GM13977 (cell line): ENCODE measurements around the gene STRN3.
A peak's percentile ranks its signal among the peaks of the same experiment; 100 is the strongest.

Source experiments
- DNase-seq: peaks from one replicate; pipeline ENCODE4 v3.0.0; 2012; ENCODE audit warnings: low spot score
- in situ Hi-C: fragments of 300-500 bp; cut with MboI; formaldehyde crosslinking; loops from one replicate; pipeline ENCODE4 v1.12.0; 2022; ENCODE audit warnings: low sequenced_read_pairs, low pct_unique_long_range_greater_than_20kb, mixed read lengths, inconsistent platforms; ENCODE audit not compliant: unreplicated experiment
- TF ChIP-seq, protein P1 (sequence below): IDR thresholded peaks from 2 replicates; pipeline ENCODE4 v1.5.1; 2012; ENCODE audit warnings: mild to moderate bottlenecking, control low read depth; ENCODE audit not compliant: insufficient read depth; ENCODE audit errors: extremely low read depth, missing control alignments

STRN3 gene

DNA sequence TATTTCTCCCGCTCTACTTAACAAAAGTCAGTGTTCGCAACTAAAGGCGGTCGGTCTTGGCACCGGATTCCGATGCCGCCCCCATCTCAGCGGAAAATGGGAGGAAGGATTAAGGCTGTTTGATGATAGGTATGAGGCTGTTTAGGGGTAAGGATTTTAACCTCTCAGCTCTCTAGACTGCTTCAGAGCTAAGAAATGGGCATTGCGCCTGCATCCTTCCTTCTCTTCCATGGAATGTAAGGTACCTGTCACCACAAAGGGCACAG is 150.5 kb downstream of the STRN3 start:
- in situ Hi-C loops: no loop called here
- DNase-seq: no peak
- TF ChIP-seq, protein P1, sequence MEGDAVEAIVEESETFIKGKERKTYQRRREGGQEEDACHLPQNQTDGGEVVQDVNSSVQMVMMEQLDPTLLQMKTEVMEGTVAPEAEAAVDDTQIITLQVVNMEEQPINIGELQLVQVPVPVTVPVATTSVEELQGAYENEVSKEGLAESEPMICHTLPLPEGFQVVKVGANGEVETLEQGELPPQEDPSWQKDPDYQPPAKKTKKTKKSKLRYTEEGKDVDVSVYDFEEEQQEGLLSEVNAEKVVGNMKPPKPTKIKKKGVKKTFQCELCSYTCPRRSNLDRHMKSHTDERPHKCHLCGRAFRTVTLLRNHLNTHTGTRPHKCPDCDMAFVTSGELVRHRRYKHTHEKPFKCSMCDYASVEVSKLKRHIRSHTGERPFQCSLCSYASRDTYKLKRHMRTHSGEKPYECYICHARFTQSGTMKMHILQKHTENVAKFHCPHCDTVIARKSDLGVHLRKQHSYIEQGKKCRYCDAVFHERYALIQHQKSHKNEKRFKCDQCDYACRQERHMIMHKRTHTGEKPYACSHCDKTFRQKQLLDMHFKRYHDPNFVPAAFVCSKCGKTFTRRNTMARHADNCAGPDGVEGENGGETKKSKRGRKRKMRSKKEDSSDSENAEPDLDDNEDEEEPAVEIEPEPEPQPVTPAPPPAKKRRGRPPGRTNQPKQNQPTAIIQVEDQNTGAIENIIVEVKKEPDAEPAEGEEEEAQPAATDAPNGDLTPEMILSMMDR: no peak

DNA sequence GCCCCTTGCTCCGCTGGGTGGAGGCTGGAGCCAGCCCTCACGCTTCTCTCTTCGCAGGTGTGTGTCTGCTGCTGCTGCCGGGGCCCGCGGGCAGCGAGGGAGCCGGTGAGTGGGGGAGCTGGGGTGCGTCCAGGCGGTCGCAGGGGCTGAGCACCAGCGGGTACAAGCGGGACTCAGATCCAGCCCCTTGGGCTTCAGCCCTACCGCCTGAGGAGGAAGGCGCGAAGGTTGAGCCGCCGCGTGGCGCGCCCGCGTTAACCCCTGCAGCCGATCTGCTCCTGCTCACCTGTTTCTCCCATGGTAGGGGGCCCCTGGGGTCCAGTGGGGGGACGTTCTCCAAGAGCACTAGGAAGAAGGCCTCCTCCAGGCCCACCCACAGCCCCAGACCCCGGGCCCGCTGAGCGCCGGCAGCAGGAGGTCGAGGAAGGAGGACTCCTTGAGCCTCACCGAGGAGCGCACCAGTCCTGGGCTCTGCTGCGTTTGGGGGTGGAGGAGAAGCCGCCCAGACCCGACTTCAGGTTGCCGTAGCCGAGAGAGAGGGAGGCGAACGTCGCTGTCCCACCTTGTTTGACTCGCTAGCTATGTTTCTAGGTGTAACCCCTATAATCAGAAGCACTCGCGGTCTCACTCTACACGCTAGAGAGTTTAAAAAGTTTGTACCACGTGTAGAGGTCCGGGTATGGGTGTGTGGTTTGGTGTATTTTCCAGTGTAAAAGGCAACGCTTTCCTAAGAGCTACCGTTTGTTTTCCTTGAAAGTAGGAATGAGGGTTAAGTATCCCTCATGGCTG is 151.0 kb downstream of the STRN3 start:
- in situ Hi-C loops: no loop called here
- peak; percentile 52 for DNase-seq
- TF ChIP-seq, protein P1: no peak

DNA sequence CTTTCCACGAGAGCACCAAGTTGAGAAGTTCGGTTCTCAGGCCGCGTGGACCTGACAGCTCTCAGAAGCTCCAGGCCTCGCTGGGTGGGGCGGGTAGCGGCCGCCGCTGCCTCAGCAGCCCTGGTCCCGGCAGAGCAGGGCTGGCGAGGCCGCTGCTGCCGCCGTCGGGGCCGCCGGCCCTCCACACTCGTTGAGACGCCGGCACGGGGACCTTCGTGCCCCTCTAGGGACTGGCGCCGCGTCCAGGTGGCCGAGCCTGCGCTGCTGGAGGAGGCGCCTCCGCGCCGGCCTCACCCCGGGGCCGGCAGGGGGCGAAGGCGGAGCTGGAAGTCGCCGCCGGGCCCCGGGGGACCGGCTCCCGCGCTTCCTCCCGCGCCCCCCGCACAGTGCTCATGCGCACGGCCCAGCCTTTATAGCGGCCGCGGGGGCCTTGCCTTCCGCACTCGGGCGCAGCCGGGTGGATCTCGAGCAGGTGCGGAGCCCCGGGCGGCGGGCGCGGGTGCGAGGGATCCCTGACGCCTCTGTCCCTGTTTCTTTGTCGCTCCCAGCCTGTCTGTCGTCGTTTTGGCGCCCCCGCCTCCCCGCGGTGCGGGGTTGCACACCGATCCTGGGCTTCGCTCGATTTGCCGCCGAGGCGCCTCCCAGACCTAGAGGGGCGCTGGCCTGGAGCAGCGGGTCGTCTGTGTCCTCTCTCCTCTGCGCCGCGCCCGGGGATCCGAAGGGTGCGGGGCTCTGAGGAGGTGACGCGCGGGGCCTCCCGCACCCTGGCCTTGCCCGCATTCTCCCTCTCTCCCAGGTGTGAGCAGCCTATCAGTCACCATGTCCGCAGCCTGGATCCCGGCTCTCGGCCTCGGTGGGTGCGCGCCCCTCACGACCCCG is 151.8 kb downstream of the STRN3 start, which contains the start of gene COCH:
TSS of gene COCH (plus strand) at position 440 of the 879 bp plus-strand sequence. CDS start at position 820, 380 bp downstream.
- TF ChIP-seq, protein P1: peak; percentile 56
- DNase-seq: peak; percentile 88
- in situ Hi-C loops: no loop called here

DNA sequence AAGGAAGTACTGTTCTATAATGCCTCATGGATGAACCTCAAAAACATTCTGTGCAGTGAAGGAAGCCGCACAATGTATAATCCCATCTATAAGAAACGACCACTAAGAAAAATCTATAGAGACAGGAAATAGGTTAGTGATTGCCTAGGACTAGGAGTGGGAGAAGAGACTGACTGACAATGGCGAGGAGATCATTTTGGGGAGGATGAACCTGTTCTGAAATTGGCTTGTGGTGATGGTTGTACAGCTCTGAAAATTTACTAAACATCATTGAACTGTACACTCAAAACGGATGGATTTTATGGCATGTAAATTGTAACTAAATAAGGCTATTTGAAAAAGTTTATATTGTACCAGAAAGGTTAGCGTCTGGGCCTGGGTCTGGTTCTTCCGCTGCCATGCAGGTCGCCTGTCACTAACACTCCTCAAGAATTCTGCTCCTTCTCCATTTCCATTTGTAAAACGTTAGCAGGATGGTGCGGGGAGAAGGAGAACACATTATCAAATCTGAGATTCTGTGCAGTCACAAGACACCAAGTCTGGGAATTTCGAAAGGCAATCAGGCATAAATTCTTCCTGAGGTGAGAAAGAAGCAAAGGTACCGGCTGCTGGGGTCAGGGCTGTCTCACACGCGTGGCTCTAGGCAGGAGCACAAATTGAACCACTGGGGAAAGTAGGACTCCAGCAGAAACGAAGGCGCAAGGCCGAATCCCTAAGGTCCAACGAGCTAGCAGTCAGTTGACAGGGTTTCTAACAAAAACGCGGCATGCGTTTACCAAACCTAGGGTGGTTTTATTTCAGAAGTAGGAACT is 152.7 kb downstream of the STRN3 start:
- DNase-seq: no peak
- TF ChIP-seq, protein P1: no peak
- in situ Hi-C loops: no loop called here

DNA sequence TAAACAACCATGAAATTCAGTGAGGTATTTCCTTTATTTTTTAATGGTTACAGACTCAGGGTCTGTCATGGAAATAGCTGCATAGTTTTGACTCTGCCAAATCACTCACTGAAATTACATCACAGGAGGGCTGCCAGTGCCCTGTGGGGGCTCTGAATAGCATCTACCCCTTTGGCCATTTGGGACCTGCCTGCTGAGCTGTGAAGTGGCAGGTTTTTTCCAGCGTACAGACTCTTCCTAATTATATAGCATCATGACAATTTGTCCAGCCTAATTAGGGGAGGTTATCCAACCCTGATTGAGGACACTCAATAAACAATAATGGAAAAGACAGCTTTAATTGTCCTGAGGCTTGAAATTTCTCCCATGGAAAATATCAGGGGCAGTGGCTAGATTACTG is 153.6 kb downstream of the STRN3 start:
- TF ChIP-seq, protein P1: no peak
- DNase-seq: no peak
- in situ Hi-C loops: no loop called here

DNA sequence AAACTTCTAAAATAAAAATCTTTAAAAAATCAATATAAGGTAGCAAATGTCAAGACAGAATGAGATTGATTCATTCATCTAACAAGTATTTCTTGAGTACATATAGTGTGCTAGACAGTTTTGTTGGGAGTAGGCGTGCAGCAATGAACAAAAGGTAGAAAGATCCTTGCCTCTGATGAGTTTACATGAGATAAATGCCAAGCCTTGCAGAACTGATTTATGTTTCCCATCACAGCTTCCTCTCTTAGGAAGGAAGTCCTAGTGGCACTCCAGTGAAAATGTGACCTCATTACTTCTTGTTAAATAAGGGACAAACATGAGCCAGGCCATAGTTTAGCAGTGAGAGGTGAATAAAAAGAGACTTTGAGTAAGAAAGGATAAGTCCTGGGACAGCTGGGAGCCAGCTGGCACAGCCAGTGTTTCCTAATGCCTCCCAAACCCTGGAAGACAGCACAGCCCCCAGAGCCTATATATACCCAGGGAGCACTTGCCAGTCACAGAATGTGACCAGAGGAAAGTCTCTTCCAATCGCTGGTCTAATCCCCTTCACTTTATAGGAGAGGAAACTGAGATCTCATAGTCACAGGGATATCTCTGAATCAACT is 156.5 kb downstream of the STRN3 start:
- in situ Hi-C loops: no loop called here
- TF ChIP-seq, protein P1: no peak
- DNase-seq: no peak
